Measurements from ENCODE around the gene TRAPPC10. TPM values are rescaled to one million over a fixed set of nuclear protein-coding genes. Genes with fewer than 3 reads are reported as not detected.

The TRAPPC10 gene
- total and polyA plus RNA-seq, 2 donors (not counting 1 experiment from before 2014, with no cell fraction given) = 61.7 to 145 TPM

GRCh38 chr21:44012474-44013379, 618 bp downstream of the TRAPPC10 start:
- no peaks in the 10 kb centered on the region for H3K9me3 Mint-ChIP-seq (ENCODE audit: insufficient read depth)
- peaks cover 45% of the 10 kb centered on the region for H3K4me1 Mint-ChIP-seq
- CTCF ChIA-PET = interaction anchor here (1.2 to 3.2 kb wide), 3 partner anchors 9 to 285 kb away, joined by 5 to 11 read pairs (median 7); no protein-coding TSS in a partner anchor
- H3K27ac Mint-ChIP-seq = peak overlapping the region; percentile 91
- Histone ChIP-seq H3K9me3 (ENCODE audit: control extremely low read depth in 1 of 3, control insufficient read depth in 2 of 3, insufficient read depth in 1 of 3, low read length in 2 of 3) (no peaks in the 10 kb centered on the region), H3K4me3 (ENCODE audit: control extremely low read depth in 1 of 5, extremely low read depth in 1 of 5, insufficient read depth in 1 of 5, low read depth in 2 of 5, low read length in 4 of 5) (peak overlapping the region; percentile 53 to 86 (median 75)), H3K4me2 (replicated peaks; ENCODE audit: low read depth, low read length, poor library complexity, severe bottlenecking) (peak overlapping the region; percentile 88), H3K9ac (ENCODE audit: low read length) (peak overlapping the region; percentile 82), H4K20me1 (ENCODE audit: control insufficient read depth, insufficient read depth, low read length, poor library complexity, severe bottlenecking) (peaks cover 53% of the 10 kb centered on the region), H3K27ac (ENCODE audit: low read length in 2 of 2) (peak overlapping the region; percentile 76 to 92), H3K79me2 (ENCODE audit: control insufficient read depth, insufficient read depth, low read length) (peaks cover 68% of the 10 kb centered on the region), H3K36me3 (replicated peaks in 1 of 2; ENCODE audit: control extremely low read depth in 1 of 2, control insufficient read depth in 1 of 2, extremely low read depth in 1 of 2, insufficient read depth in 2 of 2, low read length in 1 of 2) (no peaks in the 10 kb centered on the region), H3K4me1 (ENCODE audit: control insufficient read depth in 2 of 2, insufficient read depth in 2 of 2, low read length in 2 of 2) (peaks cover 38 to 48% of the 10 kb centered on the region in 2 donors), H2AFZ (ENCODE audit: insufficient read depth, low read depth, low read length, poor library complexity, severe bottlenecking) (peak overlapping the region; percentile 85), H3K27me3 (replicated peaks in 1 of 4; ENCODE audit: control extremely low read depth in 1 of 4, control insufficient read depth in 3 of 4, insufficient read depth in 4 of 4, low read length in 3 of 4) (no peaks in the 10 kb centered on the region)
- ATAC-seq (ENCODE audit: low read depth) (peak; percentile 79), DNase-seq (peak; percentile 85)
- TF ChIP-seq, protein P1, sequence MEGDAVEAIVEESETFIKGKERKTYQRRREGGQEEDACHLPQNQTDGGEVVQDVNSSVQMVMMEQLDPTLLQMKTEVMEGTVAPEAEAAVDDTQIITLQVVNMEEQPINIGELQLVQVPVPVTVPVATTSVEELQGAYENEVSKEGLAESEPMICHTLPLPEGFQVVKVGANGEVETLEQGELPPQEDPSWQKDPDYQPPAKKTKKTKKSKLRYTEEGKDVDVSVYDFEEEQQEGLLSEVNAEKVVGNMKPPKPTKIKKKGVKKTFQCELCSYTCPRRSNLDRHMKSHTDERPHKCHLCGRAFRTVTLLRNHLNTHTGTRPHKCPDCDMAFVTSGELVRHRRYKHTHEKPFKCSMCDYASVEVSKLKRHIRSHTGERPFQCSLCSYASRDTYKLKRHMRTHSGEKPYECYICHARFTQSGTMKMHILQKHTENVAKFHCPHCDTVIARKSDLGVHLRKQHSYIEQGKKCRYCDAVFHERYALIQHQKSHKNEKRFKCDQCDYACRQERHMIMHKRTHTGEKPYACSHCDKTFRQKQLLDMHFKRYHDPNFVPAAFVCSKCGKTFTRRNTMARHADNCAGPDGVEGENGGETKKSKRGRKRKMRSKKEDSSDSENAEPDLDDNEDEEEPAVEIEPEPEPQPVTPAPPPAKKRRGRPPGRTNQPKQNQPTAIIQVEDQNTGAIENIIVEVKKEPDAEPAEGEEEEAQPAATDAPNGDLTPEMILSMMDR (IDR thresholded peaks at IDR 0.05) = peak; percentile 27
- TF ChIP-seq EZH2 (IDR thresholded peaks at IDR 0.05; ENCODE audit: borderline replicate concordance, insufficient read depth, low read depth, low read length, poor library complexity, severe bottlenecking) = no peak
- no peaks in the 10 kb centered on the region for H3K27me3 Mint-ChIP-seq
- POLR2A ChIA-PET = no interaction called here
- intact Hi-C loops (cut with micrococcal nuclease) = loop anchor here (5.0 to 10.0 kb wide), 5 partner anchors 292 to 1120 kb away; partner anchors contain the start of genes CFAP410, NDUFV3, PFKL and PKNOX1
- peak overlapping the region; percentile 92 for H3K4me3 Mint-ChIP-seq
- WGBS (ENCODE audit: insufficient coverage) = under 1% methylated on average over 83 of the region's 87 CpGs
